Activated CD4-positive, alpha-beta T cell treated with anti-CD3 and anti-CD28 coated beads, Interleukin-2, amount 50 U/mL, for 24 hours (primary cell): Measurements from ENCODE around the gene RBMS3.
"Not testable (repeated sequence)": the region's sequence is repeated elsewhere in the genome, so short reads cannot be mapped to it uniquely, and the experiment has no call there.

ENCODE experiments used
- DNase-seq, 2 donors: peaks; one replicate each; pipeline ENCODE4 v3.0.0-alpha.2; 2020; ENCODE audit warnings: low read depth in 1 of 2, low spot score in 1 of 2

The RBMS3 gene

GRCh38 chr3:29310865-29311264 is 30.0 kb downstream of the RBMS3 start:
- DNase-seq = no peak

GRCh38 chr3:29311795-29312194 is 30.9 kb downstream of the RBMS3 start:
- DNase-seq = no peak

GRCh38 chr3:29312395-29312794 is 31.5 kb downstream of the RBMS3 start:
- DNase-seq = no peak

GRCh38 chr3:29312960-29313452 is 32.1 kb downstream of the RBMS3 start:
- no peak for DNase-seq

GRCh38 chr3:29313981-29314726 is 33.3 kb downstream of the RBMS3 start:
- no peak for DNase-seq

- no peak for DNase-seq
These were observed 33.8 kb downstream of the RBMS3 start for GRCh38 chr3:29314727-29315088.

GRCh38 chr3:29317659-29318173 is 36.8 kb downstream of the RBMS3 start:
- no peak for DNase-seq

GRCh38 chr3:29318251-29318650 is 37.4 kb downstream of the RBMS3 start:
- DNase-seq = no peak

GRCh38 chr3:29319262-29319661 is 38.4 kb downstream of the RBMS3 start:
- DNase-seq = no peak

- DNase-seq = no peak
These were observed 38.9 kb downstream of the RBMS3 start for GRCh38 chr3:29319798-29320197.

- DNase-seq = no peak
These were observed 41.7 kb downstream of the RBMS3 start for GRCh38 chr3:29322586-29322985.

- DNase-seq = no peak
These were observed 43.3 kb downstream of the RBMS3 start for GRCh38 chr3:29324180-29324651.

- not testable (repeated sequence) for DNase-seq
These were observed 45.7 kb downstream of the RBMS3 start for GRCh38 chr3:29326540-29326939.

- no peak for DNase-seq
These were observed 49.4 kb downstream of the RBMS3 start for GRCh38 chr3:29329986-29330890.

GRCh38 chr3:29331035-29331434 is 50.2 kb downstream of the RBMS3 start:
- DNase-seq = no peak

GRCh38 chr3:29331456-29332194 is 50.8 kb downstream of the RBMS3 start:
- DNase-seq = no peak

- DNase-seq = no peak
These were observed 51.3 kb downstream of the RBMS3 start for GRCh38 chr3:29332195-29332637.

- DNase-seq = no peak
These were observed 52.7 kb downstream of the RBMS3 start for GRCh38 chr3:29333576-29333975.

GRCh38 chr3:29334706-29335105 is 53.8 kb downstream of the RBMS3 start:
- no peak for DNase-seq

GRCh38 chr3:29335438-29335837 is 54.6 kb downstream of the RBMS3 start:
- no peak for DNase-seq

- no peak for DNase-seq
These were observed 55.1 kb downstream of the RBMS3 start for GRCh38 chr3:29335943-29336342.
